Measurements from ENCODE around the gene NNAT. TPM values are rescaled to one million over a fixed set of nuclear protein-coding genes. Genes with fewer than 3 reads are reported as not detected.

NNAT gene
- polyA plus RNA-seq, 1 donor from 2014 or later: 996 TPM

- TF ChIP-seq EZH2 (IDR thresholded peaks at IDR 0.05; ENCODE audit: borderline replicate concordance, insufficient read depth, low read length, poor library complexity, severe bottlenecking): no peak
These were observed 2.0 kb downstream of the NNAT start (continued) for GRCh38 chr20:37523012-37523391.

GRCh38 chr20:37523911-37524700, 3.1 kb downstream of the NNAT start:
- Histone ChIP-seq H3K36me3 (ENCODE audit: insufficient read depth, low read length) (no peaks in the 10 kb centered on the region), H3K9me3 (ENCODE audit: low read length) (peaks cover 4% of the 10 kb centered on the region), H3K4me3 (ENCODE audit: low read length) (peak overlapping the region; percentile 85), H3F3A (ENCODE audit: insufficient read depth, low read length, poor library complexity, severe bottlenecking) (no peaks in the 10 kb centered on the region), H3K9me2 (ENCODE audit: insufficient read depth, low read length) (no peaks in the 10 kb centered on the region), H3K27ac (ENCODE audit: low read length) (no peak overlapping the region), H2AFZ (ENCODE audit: low read depth, low read length) (no peak overlapping the region), H4K20me1 (ENCODE audit: insufficient read depth) (peaks cover 6% of the 10 kb centered on the region), H3K4me2 (ENCODE audit: low read length) (no peak overlapping the region), H3K9ac (ENCODE audit: low read length) (no peak overlapping the region), H3K27me3 (ENCODE audit: insufficient read depth, low read depth, low read length) (no peaks in the 10 kb centered on the region), H3K79me2 (replicated peaks; ENCODE audit: insufficient read depth, low read length) (peaks cover 81% of the 10 kb centered on the region)
- no peak for TF ChIP-seq EP300 (conservative IDR thresholded peaks at IDR 0.05; ENCODE audit: poor library complexity, severe bottlenecking)
- no peak for TF ChIP-seq POLR2AphosphoS5 (IDR thresholded peaks at IDR 0.05)
- TF ChIP-seq REST (IDR thresholded peaks at IDR 0.05; ENCODE audit: borderline replicate concordance): no peak
- TF ChIP-seq SMC3 (conservative IDR thresholded peaks at IDR 0.05; ENCODE audit: poor library complexity): no peak
- no peak for TF ChIP-seq MXI1 (conservative IDR thresholded peaks at IDR 0.05; ENCODE audit: poor library complexity, severe bottlenecking)
- TF ChIP-seq EZH2 (IDR thresholded peaks at IDR 0.05; ENCODE audit: borderline replicate concordance, insufficient read depth, low read length, poor library complexity, severe bottlenecking): no peak
- TF ChIP-seq TAF1 (IDR thresholded peaks at IDR 0.05; ENCODE audit: low read depth): no peak
- no peak for TF ChIP-seq CTCF (IDR thresholded peaks at IDR 0.05; ENCODE audit: poor library complexity, severe bottlenecking)
- TF ChIP-seq RAD21 (conservative IDR thresholded peaks at IDR 0.05): no peak

Measured in neural cell (in vitro differentiated cells).